NB4 (cell line): ENCODE data around the gene FRMD4B.

Source experiments
- MYC ChIP-seq: IDR thresholded peaks from 2 replicates; pipeline ENCODE4 v1.6.1; 2011; ENCODE audit warnings: low read depth, low read length
- POLR2A ChIP-seq: IDR thresholded peaks from 2 replicates; pipeline ENCODE4 v1.6.1; 2011; ENCODE audit warnings: mild to moderate bottlenecking; ENCODE audit not compliant: insufficient read length; ENCODE audit errors: extremely low read depth
- TF ChIP-seq, protein P1 (sequence below): IDR thresholded peaks from one replicate; pipeline ENCODE4 v1.5.1; 2012; ENCODE audit warnings: low read depth, low read length
- TF ChIP-seq, protein P2 (sequence below): IDR thresholded peaks from 2 replicates; pipeline ENCODE4 v1.6.1; 2011; ENCODE audit warnings: low read depth, low read length

DNA sequence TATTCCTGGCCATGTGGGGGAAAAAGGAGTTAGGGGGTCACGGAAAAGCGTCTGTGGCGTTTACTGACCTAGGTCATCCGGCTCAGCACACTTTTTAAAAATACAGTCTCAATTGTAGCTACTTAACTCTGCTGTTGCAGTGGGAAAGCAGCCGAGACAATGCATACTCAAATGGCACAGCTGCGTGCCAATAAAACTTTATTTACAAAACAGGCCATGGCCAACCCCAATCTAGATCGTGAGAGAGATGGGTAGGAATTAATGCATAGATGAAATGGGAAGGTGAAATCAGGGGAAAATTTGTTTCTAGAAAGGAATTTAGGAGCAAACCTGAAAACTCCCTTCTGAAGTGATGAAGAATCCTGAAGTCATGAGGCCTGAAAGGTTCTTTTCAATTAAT is 22.0 kb upstream of the FRMD4B start:
- TF ChIP-seq, protein P1, sequence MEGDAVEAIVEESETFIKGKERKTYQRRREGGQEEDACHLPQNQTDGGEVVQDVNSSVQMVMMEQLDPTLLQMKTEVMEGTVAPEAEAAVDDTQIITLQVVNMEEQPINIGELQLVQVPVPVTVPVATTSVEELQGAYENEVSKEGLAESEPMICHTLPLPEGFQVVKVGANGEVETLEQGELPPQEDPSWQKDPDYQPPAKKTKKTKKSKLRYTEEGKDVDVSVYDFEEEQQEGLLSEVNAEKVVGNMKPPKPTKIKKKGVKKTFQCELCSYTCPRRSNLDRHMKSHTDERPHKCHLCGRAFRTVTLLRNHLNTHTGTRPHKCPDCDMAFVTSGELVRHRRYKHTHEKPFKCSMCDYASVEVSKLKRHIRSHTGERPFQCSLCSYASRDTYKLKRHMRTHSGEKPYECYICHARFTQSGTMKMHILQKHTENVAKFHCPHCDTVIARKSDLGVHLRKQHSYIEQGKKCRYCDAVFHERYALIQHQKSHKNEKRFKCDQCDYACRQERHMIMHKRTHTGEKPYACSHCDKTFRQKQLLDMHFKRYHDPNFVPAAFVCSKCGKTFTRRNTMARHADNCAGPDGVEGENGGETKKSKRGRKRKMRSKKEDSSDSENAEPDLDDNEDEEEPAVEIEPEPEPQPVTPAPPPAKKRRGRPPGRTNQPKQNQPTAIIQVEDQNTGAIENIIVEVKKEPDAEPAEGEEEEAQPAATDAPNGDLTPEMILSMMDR = no peak
- TF ChIP-seq POLR2A = no peak
- TF ChIP-seq, protein P2, sequence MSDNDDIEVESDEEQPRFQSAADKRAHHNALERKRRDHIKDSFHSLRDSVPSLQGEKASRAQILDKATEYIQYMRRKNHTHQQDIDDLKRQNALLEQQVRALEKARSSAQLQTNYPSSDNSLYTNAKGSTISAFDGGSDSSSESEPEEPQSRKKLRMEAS = no peak
- TF ChIP-seq MYC = no peak
